HG03097 (cell line): ENCODE measurements around the gene SLC9A3.
A peak's percentile ranks its signal among the peaks of the same experiment; 100 is the strongest.

Experiments
- ATAC-seq: cut with Tn5 transposase; IDR thresholded peaks from one replicate; pipeline ENCODE4 v1.9.1; 2021; ENCODE audit not compliant: unreplicated experiment, low FRiP score

SLC9A3 gene

DNA sequence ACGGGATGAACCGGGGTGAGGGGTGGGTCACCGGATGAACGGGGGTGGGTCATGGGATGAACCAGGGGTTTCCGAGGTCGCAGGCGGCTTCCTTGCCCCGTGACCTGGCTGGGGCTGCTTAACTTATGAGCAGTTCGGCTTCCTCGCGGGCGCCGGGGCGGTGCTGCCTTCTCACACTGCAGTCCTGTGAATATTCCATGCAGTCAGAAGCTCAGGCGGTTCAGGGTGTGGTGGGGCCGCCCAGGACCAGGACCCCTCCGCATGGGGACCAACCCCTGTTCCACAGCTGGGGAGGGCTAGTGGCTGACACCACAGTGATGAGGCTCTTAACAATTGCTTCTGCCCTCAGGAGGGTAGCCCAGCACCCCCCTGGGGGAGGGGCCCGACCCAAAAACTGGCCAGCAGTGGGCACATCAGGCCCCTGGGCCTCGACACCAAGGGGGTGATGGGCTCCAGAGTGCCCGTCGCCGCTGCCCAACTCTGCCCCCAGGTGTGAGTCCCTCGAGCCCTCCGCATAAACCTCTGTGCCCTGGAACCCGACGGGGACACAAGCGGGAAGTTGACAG, 30.9 kb upstream of the SLC9A3 start:
- no peak for ATAC-seq

- ATAC-seq: no peak
These were observed 30.2 kb upstream of the SLC9A3 start for GRCh38 chr5:554284-554988.

DNA sequence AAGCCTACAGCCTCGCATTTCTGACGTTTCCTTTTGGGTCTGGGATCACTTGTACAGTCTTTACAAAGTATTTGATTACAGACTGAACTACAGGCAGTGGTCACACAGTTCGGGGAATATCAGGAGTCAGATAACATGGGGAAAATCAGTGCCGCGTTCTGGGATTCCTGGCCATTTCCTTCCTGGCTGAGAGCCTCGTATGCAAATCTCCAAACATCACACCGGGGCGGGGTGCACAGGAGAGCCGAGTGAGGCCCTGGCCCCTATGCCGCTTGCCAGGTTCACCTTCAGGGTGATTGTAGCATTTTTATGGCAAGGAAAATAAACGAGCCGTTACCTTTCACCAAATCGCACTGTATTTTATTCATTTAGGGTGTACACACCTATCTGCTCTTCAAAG, 29.6 kb upstream of the SLC9A3 start:
- ATAC-seq: no peak

GRCh38 chr5:551406-551805, 27.2 kb upstream of the SLC9A3 start:
- ATAC-seq: no peak

DNA sequence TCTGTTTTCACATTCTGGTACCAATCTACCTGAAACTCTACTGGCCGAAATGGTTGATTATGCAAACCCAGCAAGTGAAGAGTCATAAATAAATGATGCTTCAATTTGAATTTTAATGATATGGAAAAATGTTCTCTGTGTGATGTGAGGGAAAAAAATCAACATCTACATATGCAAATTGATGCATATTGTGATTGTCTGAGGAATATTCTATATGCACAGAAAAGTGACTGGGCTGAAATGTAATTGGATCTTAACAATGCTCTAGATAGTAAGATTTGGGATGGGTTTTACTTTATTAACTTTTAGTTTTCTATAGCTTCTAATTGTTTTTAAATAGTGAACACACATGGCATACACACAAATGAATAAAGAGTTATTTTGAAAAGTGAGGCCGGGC, 25.0 kb upstream of the SLC9A3 start:
- no peak for ATAC-seq

DNA sequence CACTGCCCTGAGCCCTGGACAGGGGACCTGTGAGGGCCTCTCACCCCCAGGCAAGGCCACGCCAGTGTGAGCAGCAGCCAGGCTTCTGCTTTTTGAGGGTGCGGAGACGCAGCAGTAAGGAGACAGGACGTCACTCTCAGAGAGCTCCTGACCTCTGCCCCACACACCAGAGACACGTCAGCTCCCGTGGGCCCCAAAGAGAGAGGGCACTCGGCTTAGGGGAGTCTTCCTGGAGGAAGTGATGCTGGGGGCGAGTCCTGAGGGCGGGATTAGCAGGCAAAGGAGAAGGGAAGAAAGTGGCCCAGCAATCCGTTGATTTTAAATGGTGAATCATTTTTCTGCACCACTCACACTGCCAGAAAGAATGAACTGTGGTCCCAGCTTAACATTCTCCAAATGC, 24.0 kb upstream of the SLC9A3 start:
- no peak for ATAC-seq

- no peak for ATAC-seq
These were observed 23.1 kb upstream of the SLC9A3 start for GRCh38 chr5:547086-547924.

DNA sequence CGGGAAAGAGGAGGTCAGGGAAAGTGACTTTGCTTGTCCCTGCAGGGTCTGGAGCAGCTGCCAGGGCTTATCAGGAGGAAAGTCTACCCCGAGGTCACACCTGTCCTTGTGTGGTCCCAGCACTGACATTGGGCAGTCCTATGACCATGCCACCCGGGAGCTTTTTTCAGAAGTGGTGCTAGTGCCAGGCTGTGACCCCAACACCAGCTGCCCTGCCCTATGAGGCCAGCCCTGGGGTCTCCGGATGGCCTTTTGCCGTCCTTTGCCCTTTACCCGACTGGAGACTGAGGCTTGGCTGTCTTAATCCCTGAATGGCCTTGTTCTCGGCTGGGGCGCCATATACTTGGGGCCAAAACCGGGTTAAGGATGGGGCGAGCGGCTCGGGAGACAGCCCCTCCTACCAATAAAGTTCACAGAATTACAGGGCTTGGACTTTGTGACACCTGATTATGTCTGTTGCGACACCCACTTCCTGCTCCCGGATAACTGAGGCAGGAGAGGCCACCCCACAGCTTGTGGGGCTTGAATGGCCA, 22.2 kb upstream of the SLC9A3 start:
- ATAC-seq: no peak

DNA sequence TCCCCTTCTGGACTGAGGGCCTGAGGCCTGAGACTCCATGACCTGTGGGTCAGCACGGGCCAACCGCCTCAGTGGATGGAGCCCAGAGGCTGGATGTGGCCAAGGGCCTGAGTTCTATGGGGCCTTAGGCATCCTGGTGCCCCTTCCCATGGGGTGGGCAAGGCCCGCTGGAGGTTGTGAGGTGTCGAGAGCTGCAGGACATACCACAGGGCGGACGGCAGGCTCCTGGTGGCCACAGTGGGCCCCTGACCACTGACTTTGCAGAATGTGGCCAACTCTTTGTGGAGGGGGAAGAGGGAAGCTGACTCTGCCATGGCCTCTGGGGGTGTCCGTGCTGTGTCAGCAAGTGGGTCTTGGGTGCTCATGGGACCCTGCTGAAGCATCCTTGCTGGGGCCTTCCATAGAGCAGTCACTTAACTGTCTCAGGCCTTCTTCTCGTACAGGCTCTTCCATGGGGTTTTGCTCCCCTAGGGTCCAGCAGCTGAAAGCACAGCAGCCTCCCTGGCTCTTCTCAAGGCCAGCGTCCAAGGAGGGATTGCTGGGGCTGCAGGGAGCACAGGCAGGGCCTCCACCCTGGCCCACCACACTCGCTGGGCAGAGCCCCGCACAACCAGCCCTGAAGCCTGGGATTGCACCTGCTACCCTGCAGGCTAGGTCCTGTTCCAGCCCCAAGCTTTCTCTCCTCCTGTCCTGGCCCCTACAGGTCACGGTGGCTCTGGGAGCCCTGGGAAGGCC, 21.6 kb upstream of the SLC9A3 start:
- no peak for ATAC-seq

DNA sequence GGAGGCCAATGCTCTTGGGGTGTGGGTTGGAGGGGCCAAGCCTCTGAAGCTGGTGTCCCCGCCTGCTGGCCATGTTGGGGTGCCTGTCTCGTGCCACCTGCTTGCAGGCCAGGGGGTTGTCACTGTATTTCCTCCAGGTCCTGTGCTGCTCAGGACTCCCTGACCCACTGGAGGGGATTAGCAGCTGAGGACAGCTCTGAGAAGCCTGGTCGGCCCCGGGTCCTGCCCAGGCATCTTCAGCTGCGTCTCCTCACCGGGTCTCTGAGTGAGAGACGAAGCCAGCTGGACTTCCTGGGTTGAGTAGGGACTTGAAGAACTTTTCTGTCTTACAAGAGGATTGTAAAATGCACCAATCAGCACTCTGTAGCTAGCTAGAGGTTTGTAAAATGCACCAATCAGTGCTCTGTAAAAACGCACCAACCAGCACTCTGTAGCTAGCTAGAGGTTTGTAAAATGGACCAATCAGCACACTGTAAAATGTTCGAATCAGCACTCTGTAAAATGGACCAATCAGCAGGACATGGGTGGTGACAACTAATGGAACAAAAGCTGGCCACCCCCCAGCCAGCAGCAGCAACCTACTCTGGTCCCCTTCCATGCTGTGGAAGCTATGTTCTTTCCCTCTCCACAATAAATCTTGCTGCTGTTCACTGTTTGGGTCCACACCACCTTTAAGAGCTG, 20.6 kb upstream of the SLC9A3 start:
- no peak for ATAC-seq

DNA sequence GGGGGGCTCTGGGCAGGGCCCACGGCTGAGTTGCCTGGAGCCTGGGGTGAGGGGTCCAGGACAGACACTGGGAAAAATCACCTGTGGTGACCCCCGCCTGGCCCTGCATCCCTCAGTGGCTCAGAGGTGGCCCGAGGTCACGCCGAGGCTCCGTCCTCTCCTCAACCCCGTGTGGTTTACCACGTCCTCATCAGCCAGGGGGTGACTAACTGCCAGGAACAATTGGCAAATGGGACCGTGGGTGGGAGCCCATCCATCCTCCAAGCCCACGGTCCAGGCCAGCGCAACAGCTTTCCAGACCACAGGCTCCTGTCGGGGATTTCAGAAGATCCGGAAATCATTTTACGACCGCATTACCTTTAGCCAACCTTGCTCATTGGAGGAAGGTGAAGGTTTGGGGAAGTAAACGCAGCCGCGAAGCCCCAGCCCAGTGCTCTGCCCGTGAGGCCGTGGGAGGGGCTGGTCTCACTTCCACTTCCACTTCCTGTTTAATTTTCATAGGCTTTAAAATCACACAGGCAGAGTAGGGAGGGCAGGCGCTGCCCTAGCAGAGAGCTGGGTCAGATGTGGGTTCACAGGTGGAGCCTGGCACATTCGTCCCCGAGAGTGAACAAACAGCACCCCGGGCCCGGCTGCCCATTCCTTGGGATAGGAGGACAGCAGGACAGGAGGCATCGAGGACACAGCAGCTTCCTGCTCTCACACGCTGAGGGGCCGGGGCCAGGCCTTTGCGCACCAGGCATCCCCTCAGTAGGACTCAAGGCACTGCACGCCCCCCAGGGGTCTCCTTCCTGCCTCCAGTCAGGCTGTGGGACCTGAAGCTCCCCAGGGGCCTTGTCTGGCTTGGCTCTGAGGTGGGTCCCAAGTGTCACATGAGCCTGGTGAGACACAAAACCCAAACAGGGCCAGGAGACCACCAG, 19.8 kb upstream of the SLC9A3 start:
- ATAC-seq: peak; percentile 76

- peak; percentile 4 for ATAC-seq
These were observed 19.1 kb upstream of the SLC9A3 start for GRCh38 chr5:543351-543750.

DNA sequence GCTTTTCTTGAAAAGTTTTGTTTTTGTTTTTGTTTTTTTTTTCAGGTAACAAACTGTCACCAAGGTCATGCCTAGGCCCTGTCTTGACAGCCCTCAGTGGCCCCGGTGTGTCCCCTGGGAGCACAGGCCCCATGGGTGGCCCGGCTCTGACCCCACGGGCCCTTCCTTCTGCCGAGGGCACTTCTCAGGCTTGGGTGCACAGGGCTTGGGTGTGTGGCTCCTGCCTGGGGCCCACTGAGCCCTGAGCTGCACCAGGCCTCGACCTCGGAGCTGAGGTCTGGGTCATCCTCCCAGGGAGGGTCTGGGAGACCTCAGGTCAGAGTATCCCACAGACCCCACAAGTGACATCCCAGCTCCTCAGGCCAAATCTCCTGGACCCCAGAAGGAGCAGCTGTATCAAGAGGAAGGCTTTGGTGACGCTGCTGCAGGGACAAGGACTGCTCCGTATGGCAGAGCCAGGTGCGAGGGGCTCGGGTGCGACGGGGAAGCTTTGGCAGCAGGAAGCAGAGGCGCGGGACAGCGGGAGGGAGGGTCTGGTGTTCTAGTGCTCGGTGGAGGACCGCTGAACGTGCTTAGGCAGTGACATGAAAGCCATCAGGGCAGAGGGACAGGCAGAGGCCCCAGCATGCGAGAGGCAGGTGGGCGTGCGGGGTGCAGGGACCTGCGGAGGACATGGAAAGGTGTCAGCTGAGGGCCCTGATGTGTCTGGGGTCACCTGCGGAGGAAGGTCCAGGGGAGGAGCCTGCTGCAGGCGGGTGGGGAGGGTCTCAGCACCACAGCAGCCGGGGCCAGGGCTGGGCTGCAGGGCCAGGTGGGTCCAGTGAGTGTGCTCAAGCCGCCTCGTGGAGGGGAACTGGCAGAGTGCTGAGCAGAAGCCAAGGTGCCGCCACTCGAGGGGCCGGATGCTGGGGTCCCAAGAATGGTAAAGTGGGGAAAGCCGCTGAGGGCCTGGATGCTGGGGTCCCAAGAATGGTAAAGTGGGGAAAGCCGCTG, 18.4 kb upstream of the SLC9A3 start:
- ATAC-seq: no peak

DNA sequence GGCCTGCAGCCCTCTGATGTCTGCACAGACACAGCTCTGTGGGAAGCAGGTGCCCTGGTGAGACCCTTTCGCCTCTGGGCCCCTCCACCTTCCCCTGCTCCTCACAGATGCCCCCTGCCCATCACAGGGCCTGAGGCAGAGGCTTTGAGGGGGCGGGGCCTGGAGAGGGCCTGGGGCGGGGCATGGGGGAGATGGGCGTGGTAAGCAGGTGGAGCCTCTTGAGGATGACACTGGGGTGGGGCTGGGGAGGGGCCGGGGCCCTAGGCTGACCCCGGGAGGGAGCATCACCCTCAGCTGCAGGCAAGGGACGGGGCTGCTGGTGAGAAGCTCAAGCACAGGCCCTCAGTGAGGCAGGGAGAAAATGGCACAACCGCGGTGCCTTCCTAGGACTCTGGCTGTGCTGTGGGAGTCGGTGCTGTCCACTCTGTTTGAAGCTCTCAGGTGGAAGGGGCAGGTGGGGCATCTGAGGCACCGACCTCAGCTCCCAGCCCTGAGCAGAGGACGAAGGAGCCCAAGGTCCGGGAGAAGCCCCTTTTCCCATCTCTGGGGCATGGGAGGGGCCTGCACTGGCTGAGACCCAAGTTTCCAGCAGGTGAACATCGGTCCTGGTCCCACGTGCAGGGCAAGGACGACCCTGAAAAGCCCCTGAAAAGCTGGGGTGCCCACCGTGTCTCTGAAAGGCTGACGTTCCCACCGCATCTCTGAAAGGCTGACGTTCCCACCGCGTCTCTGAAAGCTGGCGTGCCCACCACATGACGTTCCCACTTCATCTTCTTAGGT, 17.5 kb upstream of the SLC9A3 start:
- ATAC-seq: no peak

GRCh38 chr5:540906-541538, 16.8 kb upstream of the SLC9A3 start:
- ATAC-seq: no peak

DNA sequence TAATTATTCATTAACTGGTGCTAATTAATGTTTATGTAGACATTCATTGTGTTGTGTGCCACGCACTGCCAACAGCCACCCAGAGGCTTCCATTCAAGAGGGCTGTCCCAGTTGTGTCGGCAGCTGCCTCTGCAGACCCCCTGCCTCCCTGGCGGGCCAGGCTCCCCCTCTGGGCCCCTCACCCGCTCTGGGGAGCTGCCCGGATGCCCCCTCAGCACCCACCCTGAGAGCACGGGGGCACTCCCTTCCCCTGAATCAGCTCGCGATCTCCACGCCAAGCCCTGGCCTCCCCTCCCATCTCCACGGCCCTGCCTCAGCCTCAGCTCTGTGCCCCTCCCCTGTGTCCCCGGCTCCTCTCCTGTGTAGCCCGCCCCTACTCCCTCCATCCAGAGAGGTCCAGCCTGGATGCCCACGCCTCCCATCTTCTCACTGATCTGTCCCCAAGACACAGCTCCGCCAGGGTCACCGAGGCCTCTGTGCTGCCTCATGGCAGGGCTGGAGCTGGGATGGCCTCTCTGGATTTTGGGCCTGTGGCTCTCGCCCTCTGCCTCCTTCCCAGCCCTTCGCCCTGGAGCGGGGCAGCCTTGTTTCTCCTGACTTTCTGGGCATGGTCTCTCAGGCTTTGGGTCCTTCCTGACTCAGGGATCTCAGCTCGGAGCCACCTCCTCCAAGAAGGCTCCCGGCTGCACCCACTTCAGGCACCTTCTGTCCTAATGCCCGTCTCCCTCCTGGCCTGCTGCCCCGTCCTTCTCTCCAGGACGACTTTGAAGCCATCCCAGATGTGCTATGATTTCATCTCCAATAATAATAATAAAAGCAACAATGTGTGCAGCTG, 16.0 kb upstream of the SLC9A3 start:
- no peak for ATAC-seq
